ENCODE measurements around the gene AGPAT4.

AGPAT4 gene

DNA sequence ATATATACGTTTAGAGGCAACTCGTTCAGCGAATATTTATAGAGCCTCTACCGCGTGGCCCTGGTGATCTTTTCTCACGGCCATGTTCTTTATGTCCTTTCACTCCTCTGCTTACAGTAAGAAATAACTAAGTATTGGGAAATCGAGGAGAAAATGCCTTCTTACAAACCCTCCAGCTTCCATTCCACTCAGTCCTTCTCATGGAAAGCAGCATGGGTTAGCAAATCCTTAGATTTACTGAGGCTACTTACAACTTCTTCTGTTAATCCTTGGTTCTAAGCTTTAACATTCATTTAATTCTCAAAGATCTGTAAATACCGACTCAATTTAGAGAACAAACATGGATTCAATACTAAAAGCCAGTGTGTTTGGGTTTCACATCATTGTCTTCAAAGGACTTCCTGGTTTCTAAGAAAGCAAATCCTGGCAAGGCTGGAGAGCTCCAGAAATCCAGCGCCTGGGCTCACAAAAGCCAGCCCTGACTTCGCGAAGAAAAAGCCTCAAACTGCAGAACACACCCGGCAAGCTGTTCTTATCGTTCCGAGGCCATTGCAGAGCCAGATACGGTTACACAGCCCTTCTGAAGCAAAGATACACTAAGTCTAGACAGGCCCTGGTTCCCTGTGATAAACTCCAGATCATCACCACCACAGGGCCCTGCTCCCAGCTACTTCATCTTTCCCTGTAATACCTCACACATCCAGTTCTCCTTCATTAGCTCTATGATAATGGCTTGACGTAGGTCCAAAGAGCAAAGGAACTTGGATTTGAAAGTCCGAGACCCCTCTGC, 19.2 kb downstream of the AGPAT4 start:
- no peak for DNase-seq

DNA sequence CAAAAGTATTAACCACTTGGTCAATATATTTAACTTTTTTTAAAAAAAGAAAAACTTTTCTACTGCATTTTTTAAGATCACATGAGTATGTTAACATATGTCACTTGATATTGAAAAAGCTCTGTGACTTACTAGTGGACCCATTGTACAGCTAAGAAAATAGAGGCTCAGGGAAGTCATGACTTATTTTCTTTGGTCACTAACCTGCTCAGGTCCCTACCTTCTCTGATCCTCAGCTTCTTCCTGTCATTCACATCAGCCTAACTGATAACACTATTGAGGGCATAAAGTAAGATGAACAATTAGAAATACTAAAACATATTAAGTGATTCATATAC, 19.8 kb downstream of the AGPAT4 start:
- no peak for DNase-seq

DNA sequence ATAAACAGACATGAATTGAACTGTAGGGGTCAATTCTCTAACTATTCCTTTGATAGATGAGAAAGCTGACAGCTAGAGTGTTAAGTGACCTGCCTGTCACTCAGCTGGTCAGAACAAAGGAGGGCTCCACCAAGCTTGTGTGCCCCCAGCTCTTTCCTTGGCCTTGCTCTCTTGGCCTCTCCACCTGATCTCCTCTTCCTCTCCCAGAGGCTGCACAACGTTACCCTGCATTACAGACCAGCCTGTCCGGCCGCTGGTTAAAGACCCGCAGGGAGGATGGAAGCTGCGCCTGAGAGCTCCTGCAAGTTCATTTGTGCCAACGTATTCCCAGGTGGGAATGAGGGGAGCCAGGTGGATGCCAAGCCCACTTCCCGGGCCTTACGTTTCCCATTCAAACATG, 22.5 kb downstream of the AGPAT4 start:
- no peak for DNase-seq

DNA sequence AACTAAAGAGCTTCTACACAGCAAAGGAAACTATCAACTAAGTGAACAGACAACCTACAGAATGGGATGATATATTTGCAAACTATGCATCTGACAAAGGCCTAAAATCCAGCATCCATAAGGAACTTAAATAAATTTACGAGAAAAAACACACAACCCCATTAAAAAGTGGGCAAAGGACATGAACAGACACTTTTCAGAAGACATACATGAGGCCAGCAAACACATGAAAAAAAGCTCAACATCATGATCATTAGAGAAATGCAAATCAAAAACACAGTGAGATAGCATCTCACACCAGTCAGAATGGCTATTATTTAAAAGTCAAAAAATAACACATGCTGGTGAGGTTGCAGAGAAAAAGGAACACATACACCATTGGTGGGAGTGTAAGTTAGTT, 24.5 kb downstream of the AGPAT4 start:
- no peak for DNase-seq

DNA sequence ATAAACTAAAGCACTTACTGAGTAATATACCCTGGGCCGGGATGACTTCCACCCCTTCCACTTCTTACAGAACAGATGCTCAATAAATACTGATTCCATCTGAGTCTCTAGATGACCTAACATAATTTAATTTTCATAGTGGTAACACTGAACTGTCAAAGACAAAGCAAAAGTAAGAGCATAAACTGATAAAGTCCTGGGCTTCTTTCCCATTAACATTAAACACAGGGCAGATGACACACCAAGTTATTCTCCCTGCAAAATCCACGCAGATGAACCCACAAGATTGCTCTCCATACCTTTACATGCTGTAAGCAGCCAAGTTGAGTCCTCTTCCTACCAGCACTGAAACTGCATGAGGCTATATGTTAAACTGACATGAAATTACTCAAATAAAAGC, 27.1 kb downstream of the AGPAT4 start:
- DNase-seq: no peak

DNA sequence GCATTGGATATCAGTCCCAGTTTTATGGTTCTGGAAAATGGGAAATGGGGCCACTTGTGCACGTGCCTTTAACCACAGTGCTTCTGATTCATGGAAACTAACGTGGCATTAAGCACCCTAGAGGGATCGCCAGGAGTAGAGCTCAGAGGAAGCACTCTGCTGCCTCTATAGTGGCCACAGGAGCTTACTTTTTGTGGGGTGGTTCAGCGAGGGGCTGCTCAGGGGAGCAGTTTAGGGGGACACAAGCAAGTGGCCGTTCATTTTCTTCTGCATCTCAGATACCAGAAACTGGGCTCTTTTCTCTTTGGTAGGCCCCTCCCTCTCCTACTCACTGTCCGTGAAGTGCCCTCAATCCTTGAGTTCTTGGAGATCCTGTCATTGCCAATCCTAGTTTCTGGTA, 28.5 kb downstream of the AGPAT4 start:
- DNase-seq: no peak

DNA sequence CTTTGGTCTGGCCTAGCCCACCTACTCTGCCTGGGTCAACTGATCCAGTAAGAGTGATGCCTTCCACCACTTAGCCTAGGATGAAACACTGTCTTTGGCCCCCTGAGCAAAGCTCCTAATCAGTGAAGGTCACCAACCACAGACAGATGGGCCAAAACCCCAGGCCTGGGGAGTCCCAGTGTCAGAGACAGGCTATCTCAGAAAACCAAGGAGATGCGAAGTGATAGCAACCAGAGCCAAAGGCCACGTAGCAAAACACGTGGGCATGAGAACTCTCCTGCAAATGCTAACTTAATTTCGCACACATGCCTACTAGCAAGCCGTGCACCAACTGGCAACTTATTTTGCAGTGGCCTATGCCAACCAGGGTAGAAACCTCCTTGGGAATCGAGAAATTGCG, 29.1 kb downstream of the AGPAT4 start:
- no peak for DNase-seq

DNA sequence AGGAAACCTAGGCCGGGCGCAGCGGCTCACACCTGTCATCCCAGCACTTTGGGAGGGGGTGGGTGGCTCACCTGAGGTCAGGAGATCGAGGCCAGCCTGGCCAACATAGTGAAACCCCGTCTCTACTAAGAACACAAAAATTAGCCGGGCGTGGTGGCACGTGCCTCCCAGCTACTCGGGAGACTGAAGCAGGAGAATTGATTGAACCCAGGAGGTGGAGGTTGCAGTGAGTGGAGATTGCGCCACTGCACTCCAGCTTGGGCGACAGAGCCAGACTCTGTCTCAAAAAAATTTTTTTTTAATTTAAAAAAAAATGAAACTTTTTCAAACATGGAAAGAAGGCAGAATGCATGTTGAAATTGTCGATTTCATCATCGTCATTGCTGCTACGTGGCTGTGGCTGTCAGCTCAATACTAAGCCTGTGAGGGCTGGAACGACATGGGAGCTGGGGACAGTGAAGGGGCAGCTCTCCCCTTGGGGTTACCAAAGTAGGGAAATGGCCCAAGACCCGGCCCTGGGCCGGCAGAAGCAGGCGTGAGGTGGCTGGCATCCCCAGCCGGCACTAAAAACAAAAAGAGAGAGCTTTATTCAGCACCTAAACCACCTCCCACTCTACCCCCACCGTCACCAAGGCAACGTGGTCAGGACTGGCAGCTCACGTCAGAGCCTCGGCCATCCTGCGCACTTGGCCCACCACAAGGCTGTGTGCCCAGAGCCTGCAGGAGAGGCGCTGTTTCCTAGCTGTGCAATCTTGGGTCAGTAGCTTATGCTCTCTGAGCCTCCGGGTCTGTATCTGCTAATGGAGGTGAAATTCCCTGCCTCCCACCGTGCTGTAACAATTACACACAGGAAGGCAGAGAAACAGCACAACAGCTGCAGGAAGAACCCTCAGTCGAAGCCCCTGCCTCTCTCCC, 30.8 kb downstream of the AGPAT4 start:
- no peak for DNase-seq

DNA sequence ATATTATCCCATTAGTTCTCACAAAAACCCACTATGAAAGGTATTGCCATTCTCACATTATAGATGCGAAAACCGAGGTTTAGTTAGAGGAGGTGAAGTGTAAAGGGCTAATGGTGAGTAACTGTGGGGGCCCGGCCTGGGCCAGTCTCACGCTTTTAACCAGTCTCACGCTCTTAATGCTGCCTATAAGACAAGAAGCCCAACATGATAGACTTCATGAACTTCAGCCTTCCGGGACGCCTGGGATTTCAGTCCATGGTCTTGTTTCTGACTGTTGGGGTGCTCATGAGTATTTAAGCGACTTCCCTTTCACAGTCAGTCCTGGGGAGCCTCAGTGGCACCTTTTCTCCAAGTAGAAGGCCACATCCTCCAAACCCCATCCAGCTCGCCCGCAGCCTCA, 31.7 kb downstream of the AGPAT4 start:
- no peak for DNase-seq

DNA sequence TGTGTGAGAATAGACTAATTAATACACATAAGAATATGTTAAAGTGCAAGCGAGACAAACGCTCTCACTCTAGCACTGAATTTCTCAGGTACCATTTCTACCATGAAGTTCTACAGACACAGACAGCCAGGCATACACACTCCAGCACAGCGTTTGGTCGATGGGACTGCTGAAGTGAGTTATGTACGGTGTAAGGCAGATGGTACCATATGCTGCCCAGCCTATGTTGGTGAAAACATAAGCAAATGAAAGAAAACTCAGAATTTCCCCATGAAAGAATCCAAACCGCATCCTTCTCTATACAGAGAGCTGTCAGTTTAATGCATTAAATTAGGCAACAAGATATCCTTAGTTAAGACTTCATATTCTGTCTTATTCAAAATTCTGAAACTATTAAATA, 34.9 kb downstream of the AGPAT4 start:
- no peak for DNase-seq

DNA sequence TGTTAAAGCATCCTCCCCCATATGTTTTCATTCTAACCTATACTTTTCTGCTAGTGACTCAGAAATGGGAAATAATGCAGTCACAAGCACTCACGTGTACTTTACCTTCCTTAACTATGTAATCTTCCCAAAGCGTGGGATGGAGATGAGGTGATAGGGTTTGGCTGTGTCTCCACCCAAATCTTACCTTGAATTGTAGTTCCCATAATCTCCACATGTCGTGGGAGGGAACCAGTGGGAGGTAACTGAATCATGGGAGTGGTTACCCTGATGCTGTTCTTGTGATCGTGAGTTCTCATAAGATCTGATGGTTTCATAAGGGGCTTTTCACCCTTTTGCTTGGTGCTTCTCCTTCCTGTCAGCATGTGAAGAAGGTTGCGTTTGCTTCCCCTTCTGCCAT, 35.4 kb downstream of the AGPAT4 start:
- DNase-seq: no peak

DNA sequence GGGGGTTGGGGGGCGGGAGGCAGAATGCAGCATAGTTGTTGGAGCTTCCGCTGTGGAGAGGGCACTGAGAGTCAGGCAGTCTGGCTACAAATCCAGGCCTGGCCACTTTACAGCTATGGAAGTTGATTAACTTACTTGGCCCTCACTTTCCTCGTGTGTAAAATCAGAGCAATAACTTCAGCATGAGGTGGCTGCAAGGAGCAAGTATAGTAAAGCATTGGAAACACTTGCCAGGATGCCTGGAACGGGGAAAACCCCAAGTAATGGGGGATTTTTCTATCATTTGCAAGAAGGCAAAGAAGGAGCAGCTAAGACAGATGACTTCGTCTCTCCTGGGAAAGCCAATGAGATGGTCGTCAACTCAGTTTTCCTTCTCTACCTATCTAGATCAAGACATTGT, 35.8 kb downstream of the AGPAT4 start:
- no peak for DNase-seq

DNA sequence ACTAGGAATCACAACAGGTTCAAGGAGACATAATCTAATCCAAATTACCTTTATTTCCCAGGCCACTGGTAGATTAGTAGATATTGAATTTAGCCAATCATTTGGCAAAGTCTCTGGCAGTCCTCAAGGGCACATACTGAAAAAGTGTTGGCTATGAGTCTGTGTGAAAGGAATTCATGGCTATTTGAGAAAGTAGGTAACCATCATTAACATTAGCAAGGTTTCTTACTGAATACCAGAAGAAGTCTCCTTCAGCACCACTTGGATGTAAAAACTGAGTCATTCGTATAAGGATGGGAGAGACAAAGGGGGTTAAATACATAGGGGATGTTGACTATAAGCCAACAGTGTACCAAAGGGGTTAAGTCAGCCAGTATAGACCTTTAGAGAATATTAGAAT, 36.7 kb downstream of the AGPAT4 start:
- no peak for DNase-seq

DNA sequence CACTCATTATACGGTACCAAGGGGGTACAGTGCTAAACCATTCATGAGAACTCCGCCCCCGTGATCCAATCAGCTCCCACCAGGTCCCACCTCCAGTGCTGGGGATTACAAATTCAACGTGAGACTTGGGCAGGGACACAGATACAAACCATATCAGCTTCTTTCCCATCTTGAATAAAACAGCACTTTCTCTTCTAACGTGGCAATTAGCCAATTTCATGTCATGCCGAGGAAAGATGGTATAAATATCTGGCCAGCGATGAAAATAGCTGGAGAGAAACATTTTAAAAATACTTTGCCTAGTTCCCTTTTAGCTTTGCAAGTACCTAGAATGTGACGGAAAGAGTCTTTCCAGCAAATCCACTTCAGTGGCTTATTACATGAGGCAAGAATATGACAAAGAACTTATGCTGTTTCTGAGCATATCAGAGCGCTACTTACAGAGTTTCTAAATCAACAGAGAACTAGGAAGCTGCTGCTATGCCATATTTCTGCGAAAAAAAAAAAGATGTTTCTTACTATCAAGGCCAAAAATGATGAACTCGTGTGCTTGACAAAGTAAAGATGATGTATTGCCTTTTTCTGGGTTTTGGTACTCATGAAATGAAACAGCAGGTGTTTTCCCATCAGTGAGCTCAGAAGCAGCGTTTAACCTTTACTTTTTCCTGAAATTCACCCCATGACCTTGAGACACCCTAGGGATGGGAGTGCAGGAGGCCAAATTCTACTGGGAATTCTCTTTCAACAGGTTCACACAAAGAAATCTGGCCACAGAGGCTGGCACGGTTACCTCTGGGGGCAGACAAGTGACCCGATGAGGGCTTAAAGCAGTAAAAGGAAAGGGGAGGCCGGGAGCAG, 37.9 kb downstream of the AGPAT4 start:
- no peak for DNase-seq

DNA sequence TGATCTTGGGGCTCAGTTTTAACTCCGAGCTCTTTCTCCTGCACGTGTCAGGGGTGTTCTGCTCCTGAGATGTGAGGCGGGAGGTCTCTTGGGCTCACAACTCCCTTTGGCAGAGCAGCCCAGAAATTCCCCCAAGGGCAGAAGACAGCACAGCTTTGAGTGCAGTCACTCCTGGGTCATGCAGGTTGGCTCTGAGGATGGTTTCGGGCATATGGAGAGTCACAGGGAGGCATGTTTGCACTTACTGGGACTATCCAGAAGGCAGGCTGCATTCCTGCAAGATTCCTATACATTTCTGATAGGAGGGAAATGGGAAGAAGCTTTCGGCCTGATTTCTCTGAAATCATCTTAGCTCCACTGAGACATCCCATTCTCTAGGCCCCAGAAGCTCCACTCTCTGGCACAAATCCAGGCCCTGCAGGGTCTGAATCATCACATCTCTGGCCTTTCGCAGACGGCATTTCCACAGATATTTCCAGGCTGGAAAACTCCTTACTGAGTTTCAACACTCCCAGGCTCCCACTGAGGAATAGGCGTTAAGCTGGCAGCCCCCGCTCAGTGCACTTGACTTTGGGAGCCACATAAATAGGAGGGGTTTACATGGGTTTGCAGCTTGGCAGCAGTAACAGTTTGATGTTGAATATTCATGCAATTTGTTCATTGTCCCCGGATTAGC, 39.7 kb downstream of the AGPAT4 start:
- DNase-seq: no peak

DNA sequence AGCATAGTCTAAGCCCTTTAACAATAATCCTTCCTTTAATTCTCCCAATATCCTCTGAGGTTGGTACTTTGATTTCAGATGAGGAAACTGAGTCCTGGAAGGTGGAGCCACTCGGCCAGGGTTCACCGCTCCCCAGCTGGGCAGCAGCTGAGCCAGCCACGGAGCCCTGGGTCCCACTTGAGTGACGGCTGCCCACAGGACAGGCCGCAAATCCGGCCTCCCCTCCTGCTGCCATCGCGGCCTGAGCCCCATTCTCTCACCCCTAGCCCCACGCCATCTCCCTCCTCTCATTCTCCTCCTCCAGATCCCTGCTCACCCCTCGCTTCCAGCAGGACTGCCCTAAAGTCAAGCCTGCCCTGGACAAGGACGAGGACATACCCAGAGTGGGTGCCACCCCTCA, 41.4 kb downstream of the AGPAT4 start:
- no peak for DNase-seq

DNA sequence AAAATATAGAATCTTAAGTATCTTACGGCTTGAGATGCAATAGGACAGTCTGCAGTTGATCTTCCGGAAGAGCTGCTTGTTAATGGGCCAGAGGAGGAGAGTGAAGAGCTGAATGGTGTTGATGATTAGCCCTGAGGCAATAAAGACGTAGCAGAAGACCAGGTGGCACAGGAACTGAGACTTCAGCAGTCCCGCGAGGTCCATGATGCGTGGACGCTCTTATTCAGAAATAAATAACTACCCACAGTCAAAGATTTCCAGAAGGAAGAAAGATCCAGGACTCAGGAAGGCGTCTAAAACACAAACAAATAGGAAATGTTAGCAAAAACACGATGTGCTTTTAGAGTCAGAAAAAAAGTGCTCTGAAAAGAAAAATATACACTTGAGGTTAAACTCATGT, 41.9 kb downstream of the AGPAT4 start:
- no peak for DNase-seq

DNA sequence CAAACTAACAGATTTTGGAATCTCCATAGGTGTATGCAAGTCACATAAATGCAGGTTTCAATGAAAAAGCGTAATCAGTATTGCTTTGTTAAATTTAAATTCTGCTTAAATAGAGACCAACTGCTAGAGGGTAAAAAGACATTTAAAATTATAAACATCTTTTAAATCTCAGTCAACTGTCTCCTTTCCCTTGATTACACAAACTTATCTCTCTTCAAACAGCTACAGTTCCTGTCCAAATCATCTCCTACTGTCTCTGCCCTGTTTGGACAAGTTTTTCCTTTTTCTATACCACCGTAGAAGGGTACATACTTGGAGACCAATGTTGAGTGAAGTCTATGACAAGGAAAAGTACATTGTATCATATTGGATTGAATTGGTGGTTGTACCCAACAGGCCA, 43.5 kb downstream of the AGPAT4 start:
- no peak for DNase-seq

DNA sequence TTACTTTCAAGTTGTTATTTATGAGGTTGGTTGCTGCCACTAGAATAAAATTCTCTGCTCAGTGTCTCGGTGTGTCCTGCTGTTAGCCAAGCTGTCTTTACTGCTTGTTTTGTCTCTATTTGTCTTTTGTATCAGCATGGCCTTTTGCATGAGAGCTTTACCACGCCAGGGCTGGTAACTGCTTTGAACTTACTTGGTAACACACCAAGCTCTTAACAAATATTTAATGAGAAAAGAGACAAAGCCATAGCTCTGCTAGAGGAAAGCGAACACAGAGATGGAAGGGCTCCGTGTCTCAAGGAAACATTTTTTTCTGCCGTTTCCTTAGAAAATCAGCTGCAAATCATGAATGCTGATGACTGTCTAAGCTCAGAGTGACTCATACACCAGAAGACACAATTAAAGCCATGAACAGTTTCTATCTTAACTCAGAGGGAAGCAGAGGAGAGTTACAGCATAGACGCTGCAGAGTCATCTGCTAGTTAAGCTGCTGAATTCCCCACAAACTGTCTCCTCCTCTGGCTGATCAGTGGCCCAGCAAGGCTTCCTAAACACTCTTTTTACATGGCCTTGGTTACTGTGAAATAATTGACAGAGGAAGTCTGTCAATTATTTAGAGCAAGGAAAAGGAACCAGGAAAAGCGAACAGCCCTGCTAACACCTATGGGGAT, 44.8 kb downstream of the AGPAT4 start:
- DNase-seq: no peak

DNA sequence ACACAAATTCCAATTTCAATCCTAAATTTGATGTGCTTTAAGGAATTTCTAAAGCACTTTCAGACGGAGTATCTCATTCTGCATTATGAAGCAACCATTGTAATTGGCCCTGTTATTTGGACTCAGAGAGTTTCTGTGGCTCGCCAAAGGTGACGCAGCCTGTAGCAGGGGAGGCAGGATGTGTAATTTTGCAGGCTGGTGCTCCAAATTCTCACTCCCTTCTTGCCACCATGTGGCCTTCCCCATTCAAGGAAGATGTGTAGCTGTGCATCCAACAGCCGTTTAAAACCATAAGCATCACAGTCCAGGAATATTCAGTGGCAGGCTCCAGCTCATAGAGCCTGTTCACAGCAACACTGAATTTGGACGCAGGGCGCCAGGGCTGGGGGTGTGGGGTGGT, 45.8 kb downstream of the AGPAT4 start:
- no peak for DNase-seq

DNA sequence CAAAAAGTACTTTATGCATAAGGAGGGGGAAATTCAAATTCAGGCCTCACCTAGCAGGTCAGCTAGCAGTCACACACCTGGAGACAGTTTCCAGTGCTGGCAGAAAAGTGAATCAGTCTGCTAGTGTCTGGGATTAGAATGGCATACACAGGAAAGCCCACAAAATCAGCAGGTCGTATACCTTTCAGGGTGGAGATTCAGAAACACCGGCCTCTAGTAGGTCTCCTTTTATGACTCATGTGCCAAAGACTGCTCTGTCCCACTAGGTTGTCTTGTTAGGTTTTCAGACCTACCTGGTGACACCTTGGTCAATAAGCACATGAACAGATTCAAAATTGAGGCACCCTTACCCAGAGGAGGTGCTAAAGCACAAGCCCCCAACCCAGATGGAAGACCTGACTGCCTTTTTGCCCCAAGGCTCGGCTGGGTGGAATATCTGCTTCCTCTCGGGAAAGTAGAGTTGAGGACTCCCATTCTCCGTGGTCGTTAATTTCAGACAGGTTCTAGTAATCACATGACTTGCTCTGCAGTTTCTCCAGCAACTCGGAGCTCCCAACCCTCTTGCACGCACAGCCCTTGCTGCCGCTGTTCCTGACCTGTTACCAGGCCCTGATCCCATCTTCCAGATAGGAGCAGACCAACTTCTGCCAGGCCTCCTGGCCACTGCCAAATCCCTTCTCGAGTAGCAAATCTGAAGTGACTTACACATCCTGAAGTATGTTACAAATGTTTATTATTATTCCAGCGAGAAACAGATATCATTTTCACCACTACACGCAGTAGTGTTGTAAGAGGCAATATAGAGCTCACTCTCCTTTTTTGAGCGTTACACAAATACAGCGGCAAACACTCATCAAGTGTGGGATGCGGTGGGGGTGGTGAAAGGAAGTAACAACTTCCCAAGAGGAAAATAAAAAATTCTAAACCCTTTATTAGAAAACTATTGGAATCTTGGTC, 46.6 kb downstream of the AGPAT4 start:
- DNase-seq: no peak

Data from NCI-H146 (cell line).